BLaER1 treated with 17β-estradiol and CSF1 and Interleukin-3, amounts not matched to agents 10 nM and 100 nM (cell line): Measurements from ENCODE around the gene MRPL21.

Source experiments
- H3K27ac ChIP-seq, 11 experiments: shearing (Covaris generic); formaldehyde crosslinking; 2 replicates each; pipeline ENCODE4 v1.8.1; 2022
- H3K27me3 ChIP-seq, 11 experiments: shearing (Covaris generic); formaldehyde crosslinking; 2 replicates each; pipeline ENCODE4 v1.8.1; 2022
- H3K36me3 ChIP-seq, 11 experiments: shearing (Covaris generic); formaldehyde crosslinking; 2 replicates each; pipeline ENCODE4 v1.8.1; 2022
- H3K4me1 ChIP-seq, 10 experiments: shearing (Covaris generic); formaldehyde crosslinking; 2 replicates each; pipeline ENCODE4 v1.8.1; 2022
- H3K4me2 ChIP-seq, 11 experiments: shearing (Covaris generic); formaldehyde crosslinking; 2 replicates each; pipeline ENCODE4 v1.8.1; 2022
- H3K4me3 ChIP-seq, 10 experiments: shearing (Covaris generic); formaldehyde crosslinking; 2 replicates each; pipeline ENCODE4 v1.8.1; 2022
- H3K9ac ChIP-seq, 11 experiments: shearing (Covaris generic); formaldehyde crosslinking; 2 replicates each; pipeline ENCODE4 v1.8.1; 2022
- H3K9me3 ChIP-seq, 11 experiments: shearing (Covaris generic); formaldehyde crosslinking; replicated peaks in 1 of 11; 2 replicates each; pipeline ENCODE4 v1.8.1; 2022
- H4K20me1 ChIP-seq, 11 experiments: shearing (Covaris generic); formaldehyde crosslinking; 2 replicates each; pipeline ENCODE4 v1.8.1; 2022
- Cebpa-rat ChIP-seq, 11 experiments: shearing (Covaris generic); IDR thresholded peaks; 2 replicates each; pipeline ENCODE4 v1.8.1; 2022

Gene MRPL21

DNA sequence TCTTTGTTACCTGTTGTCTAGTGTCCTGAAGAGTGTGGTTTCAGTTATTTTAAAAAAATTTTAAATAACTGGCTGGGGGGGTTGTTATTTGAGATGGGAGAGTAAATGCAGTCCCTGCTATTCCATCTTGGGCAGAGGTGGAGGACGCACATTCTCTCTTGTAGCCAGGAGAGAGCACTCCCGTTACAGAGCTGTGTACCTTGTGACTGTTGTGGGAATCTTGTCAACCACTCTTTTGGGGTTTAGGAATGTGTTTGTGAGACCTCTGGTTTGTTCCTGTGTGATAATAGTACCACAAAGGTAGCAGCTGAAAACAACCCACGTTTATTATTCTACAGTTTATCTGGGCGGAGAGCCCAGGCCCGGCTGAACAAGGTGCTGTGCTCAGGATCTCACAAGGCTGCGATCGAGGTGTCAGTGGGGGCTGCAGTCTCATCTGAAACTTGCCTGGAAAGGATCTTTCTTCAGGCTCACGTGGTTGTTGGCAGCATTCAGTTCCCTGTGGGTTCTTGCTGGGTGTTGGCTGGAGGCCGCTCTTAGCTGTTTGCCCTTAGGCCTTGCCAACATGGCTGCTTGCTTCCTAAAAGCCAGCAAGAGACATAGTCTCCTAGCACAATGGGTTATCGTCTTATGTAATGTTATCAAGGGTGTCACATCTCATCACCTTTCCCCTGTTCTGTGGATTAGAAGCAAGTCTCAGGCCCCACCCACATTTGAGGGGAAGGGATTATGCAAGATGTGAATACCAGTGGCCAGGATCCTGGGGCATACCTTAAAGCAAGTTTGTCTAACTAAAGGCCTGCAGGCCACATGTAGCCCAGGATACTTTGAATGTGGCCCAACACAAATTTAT lies 20.7 kb upstream of the MRPL21 start:
- Histone ChIP-seq H3K27me3 (no peaks in the 10 kb centered on the region), H3K4me3 (peak overlapping the region in 1 of 10 experiments; percentile 17; a peak in 1 of 20 replicates), H3K4me1 (peaks cover 18 to 26% (median 21%) of the 10 kb centered on the region in 10 experiments; a peak in 19 of 20 replicates), H3K36me3 (peaks cover 85 to 100% (median 97%) of the 10 kb centered on the region in 11 experiments), H3K9me3 (peaks cover 28 to 40% (median 34%) of the 10 kb centered on the region in 11 experiments), H4K20me1 (peaks cover 0 to 20% (median 6%) of the 10 kb centered on the region in 11 experiments; a peak in 8 of 22 replicates), H3K27ac (no peak overlapping the region), H3K4me2 (no peak overlapping the region), H3K9ac (no peak overlapping the region)
- no peak for TF ChIP-seq Cebpa-rat (IDR thresholded peaks at IDR 0.05)

GRCh38 chr11:68923614-68924013 lies 20.0 kb upstream of the MRPL21 start:
- Histone ChIP-seq H4K20me1 (peaks cover 0 to 14% (median 6%) of the 10 kb centered on the region in 11 experiments; a peak in 8 of 22 replicates), H3K9me3 (peaks cover 28 to 40% (median 34%) of the 10 kb centered on the region in 11 experiments), H3K36me3 (peaks cover 85 to 100% (median 97%) of the 10 kb centered on the region in 11 experiments), H3K4me2 (no peak overlapping the region), H3K27ac (no peak overlapping the region), H3K4me3 (no peak overlapping the region), H3K27me3 (no peaks in the 10 kb centered on the region), H3K4me1 (peaks cover 17 to 21% (median 19%) of the 10 kb centered on the region in 10 experiments; a peak in 19 of 20 replicates), H3K9ac (no peak overlapping the region)
- no peak for TF ChIP-seq Cebpa-rat (IDR thresholded peaks at IDR 0.05)

GRCh38 chr11:68916439-68916838 lies 12.8 kb upstream of the MRPL21 start:
- no peak for TF ChIP-seq Cebpa-rat (IDR thresholded peaks at IDR 0.05)
- peaks cover 0 to 21% (median 0%) of the 10 kb centered on the region in 11 experiments; a peak in 4 of 22 replicates for H4K20me1 ChIP-seq
- H3K4me2 ChIP-seq = no peak overlapping the region
- no peaks in the 10 kb centered on the region for H3K9me3 ChIP-seq
- H3K9ac ChIP-seq = no peak overlapping the region
- no peaks in the 10 kb centered on the region for H3K4me1 ChIP-seq
- no peak overlapping the region for H3K4me3 ChIP-seq
- peaks cover 92 to 100% (median 98%) of the 10 kb centered on the region in 11 experiments for H3K36me3 ChIP-seq
- H3K27me3 ChIP-seq = no peaks in the 10 kb centered on the region
- H3K27ac ChIP-seq = no peak overlapping the region

DNA sequence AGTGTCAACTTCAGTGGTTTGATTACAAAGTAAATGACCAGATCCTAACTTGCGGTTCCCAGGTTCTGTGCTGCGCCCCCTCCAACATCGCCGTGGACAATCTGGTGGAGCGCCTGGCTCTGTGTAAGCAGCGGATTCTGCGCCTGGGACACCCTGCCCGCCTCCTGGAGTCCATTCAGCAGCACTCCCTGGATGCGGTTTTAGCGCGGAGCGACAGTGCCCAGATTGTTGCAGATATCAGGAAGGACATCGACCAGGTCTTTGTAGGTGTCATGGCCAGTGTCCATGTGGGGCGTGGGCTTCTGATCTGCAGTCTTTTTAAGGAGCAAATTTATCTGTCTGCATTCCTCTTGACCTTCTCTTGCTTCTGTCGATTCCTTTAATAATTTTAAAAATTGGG lies 11.1 kb upstream of the MRPL21 start:
- Histone ChIP-seq H3K36me3 (peaks cover 93 to 100% (median 99%) of the 10 kb centered on the region in 11 experiments), H3K4me3 (no peak overlapping the region)
- no peak for TF ChIP-seq Cebpa-rat (IDR thresholded peaks at IDR 0.05)

DNA sequence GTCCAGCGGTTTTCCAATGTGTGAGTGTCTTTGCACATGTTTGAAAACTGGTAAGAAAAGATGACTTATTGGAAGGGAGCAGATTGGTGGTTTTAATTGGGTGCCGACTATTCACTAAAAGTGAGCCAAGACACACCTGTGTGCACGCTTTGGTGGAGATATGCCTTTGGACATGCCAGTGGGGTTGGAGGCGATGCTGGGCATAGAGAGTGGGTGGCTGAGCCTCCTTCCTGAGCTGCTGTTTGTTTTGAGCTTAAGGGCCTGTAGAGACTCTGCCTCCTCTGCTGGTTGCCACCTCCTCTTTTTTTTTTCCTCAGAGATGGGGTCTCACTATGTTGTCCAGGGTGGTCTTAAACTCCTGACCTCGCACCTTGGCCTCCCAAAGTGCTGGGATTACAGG lies 9.6 kb upstream of the MRPL21 start:
- Histone ChIP-seq H3K4me3 (no peak overlapping the region), H3K27ac (no peak overlapping the region), H3K4me2 (no peak overlapping the region), H4K20me1 (peaks cover 0 to 21% (median 0%) of the 10 kb centered on the region in 11 experiments; a peak in 5 of 22 replicates), H3K9ac (no peak overlapping the region), H3K36me3 (peaks cover 92 to 99% (median 97%) of the 10 kb centered on the region in 11 experiments), H3K4me1 (no peaks in the 10 kb centered on the region), H3K27me3 (no peaks in the 10 kb centered on the region), H3K9me3 (no peaks in the 10 kb centered on the region)
- TF ChIP-seq Cebpa-rat (IDR thresholded peaks at IDR 0.05) = no peak

More for the DNA sequence above, 11.1 kb upstream of the MRPL21 start:
- Histone ChIP-seq H3K27ac (no peak overlapping the region), H3K9ac (no peak overlapping the region), H3K27me3 (no peaks in the 10 kb centered on the region), H3K4me2 (no peak overlapping the region), H3K4me1 (no peaks in the 10 kb centered on the region), H3K9me3 (no peaks in the 10 kb centered on the region), H4K20me1 (peaks cover 0 to 21% (median 0%) of the 10 kb centered on the region in 11 experiments; a peak in 5 of 22 replicates)

- Histone ChIP-seq H3K4me2 (no peak overlapping the region), H3K36me3 (peaks cover 90 to 99% (median 97%) of the 10 kb centered on the region in 11 experiments)
- TF ChIP-seq Cebpa-rat (IDR thresholded peaks at IDR 0.05) = no peak
Measured at GRCh38 chr11:68912254-68912653, 8.6 kb upstream of the MRPL21 start.

DNA sequence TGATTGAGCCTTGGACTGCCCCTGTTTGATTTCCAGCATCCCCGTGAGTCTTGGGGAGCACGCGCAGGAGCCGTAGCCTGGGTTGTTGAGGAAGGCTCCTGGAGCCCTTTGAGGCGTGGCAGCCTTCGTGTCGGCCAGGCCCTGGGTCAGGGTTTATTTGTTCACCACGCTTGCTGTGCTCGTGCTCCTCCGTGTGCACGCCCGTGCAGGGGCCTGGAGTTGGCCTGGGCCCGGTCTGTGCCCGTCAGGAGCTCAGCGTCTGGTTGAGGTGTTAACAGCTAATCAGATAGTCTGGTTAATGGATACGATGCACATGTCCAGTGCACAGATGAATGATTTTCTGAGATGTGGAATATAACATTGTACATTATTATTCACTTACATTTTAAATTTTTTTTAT lies 8.1 kb upstream of the MRPL21 start:
- H3K27ac ChIP-seq = no peak overlapping the region
- no peaks in the 10 kb centered on the region for H3K4me1 ChIP-seq
- no peak overlapping the region for H3K4me2 ChIP-seq
- no peak overlapping the region for H3K4me3 ChIP-seq
- peaks cover 90 to 99% (median 97%) of the 10 kb centered on the region in 11 experiments for H3K36me3 ChIP-seq
- no peaks in the 10 kb centered on the region for H3K27me3 ChIP-seq
- no peak for TF ChIP-seq Cebpa-rat (IDR thresholded peaks at IDR 0.05)
- H4K20me1 ChIP-seq = peaks cover 0 to 21% (median 0%) of the 10 kb centered on the region in 11 experiments; a peak in 5 of 22 replicates
- H3K9me3 ChIP-seq = no peaks in the 10 kb centered on the region
- no peak overlapping the region for H3K9ac ChIP-seq

More at GRCh38 chr11:68912254-68912653, 8.6 kb upstream of the MRPL21 start:
- H3K4me1 ChIP-seq = no peaks in the 10 kb centered on the region
- no peak overlapping the region for H3K27ac ChIP-seq
- H3K9me3 ChIP-seq = no peaks in the 10 kb centered on the region
- no peak overlapping the region for H3K4me3 ChIP-seq
- peaks cover 0 to 21% (median 0%) of the 10 kb centered on the region in 11 experiments; a peak in 5 of 22 replicates for H4K20me1 ChIP-seq
- no peaks in the 10 kb centered on the region for H3K27me3 ChIP-seq
- H3K9ac ChIP-seq = no peak overlapping the region

DNA sequence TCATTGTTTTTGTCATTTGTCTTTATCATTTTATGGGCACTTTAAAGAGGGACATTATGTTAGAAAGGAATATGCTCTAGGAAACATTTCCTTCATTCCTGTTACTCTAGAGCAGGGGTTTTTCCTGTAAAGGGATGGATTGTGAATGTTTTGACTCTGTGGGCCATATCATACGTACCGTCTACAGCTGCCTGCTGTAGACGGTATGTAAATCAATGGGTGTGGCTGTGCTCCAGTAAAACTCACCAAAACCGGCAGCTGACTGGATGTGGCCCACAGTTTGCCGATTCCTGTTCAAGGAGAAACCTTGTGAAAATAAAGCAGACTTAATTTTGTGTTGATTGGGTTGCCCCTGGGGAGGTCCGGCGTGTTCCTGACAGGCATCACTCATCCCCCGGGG lies 7.3 kb upstream of the MRPL21 start:
- peaks cover 82 to 99% (median 94%) of the 10 kb centered on the region in 11 experiments for H3K36me3 ChIP-seq
- H4K20me1 ChIP-seq = peaks cover 0 to 15% (median 3%) of the 10 kb centered on the region in 11 experiments; a peak in 9 of 22 replicates
- TF ChIP-seq Cebpa-rat (IDR thresholded peaks at IDR 0.05) = no peak
- no peak overlapping the region for H3K27ac ChIP-seq
- no peak overlapping the region for H3K4me3 ChIP-seq
- no peaks in the 10 kb centered on the region; a peak in 2 of 20 replicates for H3K4me1 ChIP-seq
- no peak overlapping the region for H3K9ac ChIP-seq
- H3K27me3 ChIP-seq = no peaks in the 10 kb centered on the region
- H3K9me3 ChIP-seq = no peaks in the 10 kb centered on the region
- H3K4me2 ChIP-seq = no peak overlapping the region

DNA sequence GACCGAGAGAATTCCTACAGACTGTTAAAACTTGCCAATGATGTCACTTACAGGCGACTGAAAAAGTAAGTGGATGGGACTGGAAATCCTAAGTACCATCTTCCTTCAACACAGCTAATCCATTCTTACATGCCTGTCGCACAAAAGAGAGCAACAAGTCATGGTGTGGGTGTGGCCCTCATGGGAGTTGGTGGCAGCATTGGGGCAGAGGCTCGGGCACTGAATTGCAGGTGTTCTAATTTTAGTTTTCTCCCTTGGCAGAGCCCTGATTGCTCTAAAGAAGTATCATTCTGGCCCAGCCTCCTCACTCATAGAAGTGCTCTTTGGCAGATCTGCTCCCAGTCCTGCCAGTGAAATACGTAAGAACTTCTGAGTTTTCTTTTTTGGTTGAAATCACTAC lies 4.6 kb upstream of the MRPL21 start:
- Histone ChIP-seq H3K27me3 (no peaks in the 10 kb centered on the region), H3K4me2 (no peak overlapping the region), H3K9me3 (no peaks in the 10 kb centered on the region), H3K27ac (no peak overlapping the region), H3K9ac (no peak overlapping the region), H3K4me1 (peaks cover 11 to 15% (median 14%) of the 10 kb centered on the region in 10 experiments), H4K20me1 (peaks cover 0 to 23% (median 11%) of the 10 kb centered on the region in 11 experiments; a peak in 10 of 22 replicates), H3K36me3 (peaks cover 56 to 76% (median 70%) of the 10 kb centered on the region in 11 experiments), H3K4me3 (no peak overlapping the region)
- no peak for TF ChIP-seq Cebpa-rat (IDR thresholded peaks at IDR 0.05)
